OCI-LY7 (cell line): ENCODE results near the gene PTPRT. TPM values are rescaled to one million over a fixed set of nuclear protein-coding genes. Genes with fewer than 3 reads are reported as not detected.

Experiments
- BruUV-seq: library from RNA; stranded (reverse); fragments of 400-500 nt; replicated peaks from 2 replicates; lab custom pipeline; 2021; lab: Mats Ljungman, UMichigan
- CTCF ChIA-PET: fragments of 300-600 bp; sonication (Branson Sonifier 250); formaldehyde crosslinking; loops from one replicate; lab custom pipeline; 2022; ENCODE audit warnings: antibody characterized with exemption; ENCODE audit not compliant: unreplicated experiment; lab: Charles Lee
- POLR2A ChIA-PET: fragments of 300-600 bp; sonication (Branson Sonifier 250); formaldehyde crosslinking; loops from one replicate; lab custom pipeline; 2022; ENCODE audit warnings: antibody characterized with exemption; lab: Charles Lee
- DNase-seq: peaks from one replicate; pipeline ENCODE4 v3.0.0-alpha.2; 2015; ENCODE audit warnings: low spot score
- H2AFZ ChIP-seq: fragments of 200-600 bp; sonication (generic), shearing (Covaris generic); 2 replicates; pipeline ENCODE4 v1.6.1; 2014; ENCODE audit warnings: mild to moderate bottlenecking, antibody characterized with exemption, low read length, moderate library complexity
- H3K27ac ChIP-seq: fragments of 200-600 bp; sonication (generic); 2 replicates; pipeline ENCODE4 v1.5.1; 2014; ENCODE audit warnings: mixed run types, low read depth, mild to moderate bottlenecking, moderate library complexity, low read length, inconsistent platforms; ENCODE audit not compliant: poor library complexity, severe bottlenecking
- H3K36me3 ChIP-seq: fragments of 200-600 bp; sonication (generic); 2 replicates; pipeline ENCODE4 v1.6.1; 2014; ENCODE audit warnings: mild to moderate bottlenecking, antibody characterized with exemption, low read length, moderate library complexity, mixed read lengths; ENCODE audit not compliant: insufficient read depth
- H3K4me1 ChIP-seq: fragments of 200-600 bp; sonication (generic); 2 replicates; pipeline ENCODE4 v1.5.1; 2014; ENCODE audit warnings: mild to moderate bottlenecking, low read length; ENCODE audit not compliant: insufficient read depth, poor library complexity, severe bottlenecking
- H3K4me2 ChIP-seq: fragments of 200-600 bp; sonication (generic); 2 replicates; pipeline ENCODE4 v1.6.1; 2014; ENCODE audit warnings: mild to moderate bottlenecking, low read length
- H3K4me3 ChIP-seq: fragments of 200-600 bp; sonication (generic); 2 replicates; pipeline ENCODE4 v1.5.1; 2014; ENCODE audit warnings: mild to moderate bottlenecking, low read depth, low read length; ENCODE audit not compliant: poor library complexity, severe bottlenecking
- H3K79me2 ChIP-seq: fragments of 200-600 bp; sonication (generic); 2 replicates; pipeline ENCODE4 v1.6.1; 2016; ENCODE audit warnings: low read depth, mild to moderate bottlenecking, low read length, moderate library complexity, mixed read lengths; ENCODE audit not compliant: insufficient read depth
- H3K9me2 ChIP-seq: fragments of 200-600 bp; sonication (generic); 2 replicates; pipeline ENCODE4 v1.6.1; 2016; ENCODE audit warnings: mild to moderate bottlenecking, low read length, mixed read lengths; ENCODE audit not compliant: insufficient read depth
- H3K9me3 ChIP-seq: fragments of 200-600 bp; sonication (generic); 2 replicates; pipeline ENCODE4 v1.6.1; 2014; ENCODE audit warnings: mild to moderate bottlenecking, mixed run types, low read length, mixed read lengths
- H4K20me1 ChIP-seq: fragments of 200-600 bp; sonication (generic); 2 replicates; pipeline ENCODE4 v1.6.1; 2014; ENCODE audit warnings: mild to moderate bottlenecking, antibody characterized with exemption, low read length, moderate library complexity, mixed read lengths; ENCODE audit not compliant: insufficient read depth
- EZH2phosphoT487 ChIP-seq: fragments of 200-600 bp; sonication (generic); IDR thresholded peaks from 2 replicates; pipeline ENCODE4 v1.6.1; 2018; ENCODE audit warnings: low read depth, borderline replicate concordance, mild to moderate bottlenecking, mixed run types, antibody characterized with exemption, low read length, moderate library complexity, mixed read lengths
- intact Hi-C: fragments of 100-400 bp; cut with micrococcal nuclease; formaldehyde crosslinking; loops from one replicate; pipeline ENCODE4 v1.10.0; 2022; ENCODE audit not compliant: unreplicated experiment
- total RNA-seq, 2 experiments: library from RNA; depleted of rRNA in 1 of 2; stranded (reverse); fragments of >200 nt in 1 of 2; shearing (Covaris generic) in 1 of 2; gene quantifications; 2 replicates each; pipeline ENCODE4 v1.2.3, GENCODE V29; 2014 to 2022
- TF ChIP-seq, protein P1 (sequence below): fragments of 200-600 bp; sonication (generic); conservative IDR thresholded peaks from 2 replicates; pipeline ENCODE4 v1.5.1; 2014; ENCODE audit warnings: mild to moderate bottlenecking, antibody characterized with exemption, low read length, moderate library complexity, mixed read lengths

Gene PTPRT
- total RNA-seq, 2 experiments from 2014 or later: not detected

DNA sequence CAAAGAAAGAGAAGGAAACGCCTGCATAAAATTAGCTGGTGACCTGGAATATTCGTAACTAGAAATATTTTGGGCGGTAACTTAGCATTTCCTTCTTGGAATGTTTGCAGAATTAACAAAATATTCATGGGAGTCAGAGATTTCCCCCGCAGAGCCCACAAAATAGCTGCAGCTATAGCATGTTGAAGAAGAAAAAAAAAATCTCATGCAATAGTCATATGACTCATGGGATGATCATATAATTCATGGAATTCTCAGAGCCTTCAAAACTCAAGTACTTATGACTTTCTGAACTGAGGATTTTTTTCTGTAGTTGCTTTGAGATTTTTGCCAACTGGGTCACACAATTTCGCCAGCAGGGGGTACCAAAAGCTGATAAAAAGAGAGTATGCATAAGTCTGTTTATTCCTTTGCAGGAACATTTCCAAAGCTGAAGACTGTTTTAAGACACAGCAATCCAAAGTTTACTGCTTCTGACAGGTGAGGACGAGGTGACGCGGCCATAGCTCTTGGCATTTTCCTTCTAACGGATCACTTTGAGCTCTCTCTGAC is 985.5 kb downstream of the PTPRT start:
- H3K4me1 ChIP-seq: no peaks in the 10 kb centered on the region
- H3K27ac ChIP-seq: no peak overlapping the region
- BruUV-seq: no TSS peak
- no peak for DNase-seq
- TF ChIP-seq EZH2phosphoT487: no peak
- TF ChIP-seq, protein P1, sequence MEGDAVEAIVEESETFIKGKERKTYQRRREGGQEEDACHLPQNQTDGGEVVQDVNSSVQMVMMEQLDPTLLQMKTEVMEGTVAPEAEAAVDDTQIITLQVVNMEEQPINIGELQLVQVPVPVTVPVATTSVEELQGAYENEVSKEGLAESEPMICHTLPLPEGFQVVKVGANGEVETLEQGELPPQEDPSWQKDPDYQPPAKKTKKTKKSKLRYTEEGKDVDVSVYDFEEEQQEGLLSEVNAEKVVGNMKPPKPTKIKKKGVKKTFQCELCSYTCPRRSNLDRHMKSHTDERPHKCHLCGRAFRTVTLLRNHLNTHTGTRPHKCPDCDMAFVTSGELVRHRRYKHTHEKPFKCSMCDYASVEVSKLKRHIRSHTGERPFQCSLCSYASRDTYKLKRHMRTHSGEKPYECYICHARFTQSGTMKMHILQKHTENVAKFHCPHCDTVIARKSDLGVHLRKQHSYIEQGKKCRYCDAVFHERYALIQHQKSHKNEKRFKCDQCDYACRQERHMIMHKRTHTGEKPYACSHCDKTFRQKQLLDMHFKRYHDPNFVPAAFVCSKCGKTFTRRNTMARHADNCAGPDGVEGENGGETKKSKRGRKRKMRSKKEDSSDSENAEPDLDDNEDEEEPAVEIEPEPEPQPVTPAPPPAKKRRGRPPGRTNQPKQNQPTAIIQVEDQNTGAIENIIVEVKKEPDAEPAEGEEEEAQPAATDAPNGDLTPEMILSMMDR: peak; percentile 53
- H3K9me3 ChIP-seq: no peaks in the 10 kb centered on the region
- no peak overlapping the region for H3K4me3 ChIP-seq
- H3K79me2 ChIP-seq: no peaks in the 10 kb centered on the region
- H3K9me2 ChIP-seq: no peaks in the 10 kb centered on the region
- CTCF ChIA-PET: no interaction called here
- no peak overlapping the region for H3K4me2 ChIP-seq
- H4K20me1 ChIP-seq: no peaks in the 10 kb centered on the region
- no peaks in the 10 kb centered on the region for H3K36me3 ChIP-seq
- H2AFZ ChIP-seq: no peak overlapping the region
- POLR2A ChIA-PET: no interaction called here
- intact Hi-C loops: no loop called here

DNA sequence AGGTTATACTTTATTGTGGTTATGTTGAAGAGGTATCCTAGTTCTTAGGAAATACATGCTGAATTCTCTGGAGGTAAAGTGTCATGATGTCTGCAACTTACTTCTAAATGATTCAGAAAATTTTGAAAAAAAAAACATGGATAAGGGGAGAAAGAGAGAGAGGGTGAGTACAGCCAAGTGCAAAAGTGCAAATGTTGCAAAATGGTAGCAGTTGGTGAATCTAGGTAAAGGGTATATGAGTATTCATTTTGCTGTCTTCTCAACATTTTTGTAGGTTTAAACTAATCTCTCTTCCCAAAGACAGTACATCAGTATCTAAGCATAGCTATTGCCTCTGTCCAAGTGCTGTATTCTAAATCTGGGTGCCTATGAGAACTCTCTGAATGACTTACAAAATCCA is 992.1 kb downstream of the PTPRT start:
- TF ChIP-seq EZH2phosphoT487: no peak
- TF ChIP-seq, protein P1: no peak
- Histone ChIP-seq H3K9me3 (no peaks in the 10 kb centered on the region), H4K20me1 (no peaks in the 10 kb centered on the region), H2AFZ (no peak overlapping the region), H3K4me3 (no peak overlapping the region), H3K79me2 (no peaks in the 10 kb centered on the region), H3K36me3 (no peaks in the 10 kb centered on the region), H3K4me2 (no peak overlapping the region), H3K9me2 (no peaks in the 10 kb centered on the region), H3K4me1 (no peaks in the 10 kb centered on the region), H3K27ac (no peak overlapping the region)
- ChIA-PET CTCF (no interaction called here), POLR2A (no interaction called here)
- intact Hi-C loops: no loop called here
- BruUV-seq: no TSS peak
- DNase-seq: no peak

DNA sequence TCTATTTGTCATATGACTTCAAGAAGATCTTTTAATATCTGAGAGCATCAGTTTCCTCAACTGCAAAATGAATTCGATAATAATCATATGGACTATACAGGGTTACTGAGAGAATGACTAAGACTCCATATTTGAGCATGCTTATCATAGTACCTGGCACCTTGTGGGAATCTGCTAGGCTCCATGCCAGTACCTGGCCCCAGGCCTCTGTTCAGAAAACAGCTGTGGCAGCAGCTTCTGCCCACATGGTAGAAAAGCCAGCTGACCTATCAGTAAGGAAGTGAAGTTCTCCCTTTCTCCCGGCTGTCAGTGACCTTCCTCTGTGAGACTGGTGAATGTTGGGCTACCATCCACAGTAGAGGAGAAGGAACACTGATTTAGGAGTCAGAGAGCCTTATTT is 996.6 kb downstream of the PTPRT start:
- Histone ChIP-seq H3K79me2 (no peaks in the 10 kb centered on the region), H3K9me3 (no peaks in the 10 kb centered on the region), H3K36me3 (no peaks in the 10 kb centered on the region), H3K9me2 (no peaks in the 10 kb centered on the region), H3K27ac (no peak overlapping the region), H2AFZ (no peak overlapping the region), H3K4me2 (no peak overlapping the region), H3K4me1 (no peaks in the 10 kb centered on the region), H3K4me3 (no peak overlapping the region), H4K20me1 (no peaks in the 10 kb centered on the region)
- no peak for DNase-seq
- CTCF ChIA-PET: no interaction called here
- POLR2A ChIA-PET: no interaction called here
- TF ChIP-seq EZH2phosphoT487: no peak
- TF ChIP-seq, protein P1: no peak
- no TSS peak for BruUV-seq
- intact Hi-C loops: no loop called here
